ENCODE results near the gene ITSN1. TPM values are rescaled to one million over a fixed set of nuclear protein-coding genes. Genes with fewer than 3 reads are reported as not detected.

ITSN1 gene
- total RNA-seq, 3 donors from 2014 or later = 39.5 to 113 (median 58.3) TPM

GRCh38 chr21:33844104-33844889 lies 202.0 kb downstream of the ITSN1 start:
- no peaks in the 10 kb centered on the region for H3K36me3 ChIP-seq
- DNase-seq (ENCODE audit: low spot score in 2 of 2) = no peak
- H3K9me3 ChIP-seq = no peaks in the 10 kb centered on the region
- H3K27me3 ChIP-seq = no peaks in the 10 kb centered on the region
- TF ChIP-seq CTCF (IDR thresholded peaks at IDR 0.05) (no peak), POLR2A (IDR thresholded peaks at IDR 0.05) (no peak)
- H3K4me1 ChIP-seq = no peaks in the 10 kb centered on the region
- intact Hi-C loops (cut with DNase I; ENCODE audit: low total_unique reads) = no loop called here
- no peak overlapping the region for H3K27ac ChIP-seq
- no peak overlapping the region for H3K4me3 ChIP-seq

DNA sequence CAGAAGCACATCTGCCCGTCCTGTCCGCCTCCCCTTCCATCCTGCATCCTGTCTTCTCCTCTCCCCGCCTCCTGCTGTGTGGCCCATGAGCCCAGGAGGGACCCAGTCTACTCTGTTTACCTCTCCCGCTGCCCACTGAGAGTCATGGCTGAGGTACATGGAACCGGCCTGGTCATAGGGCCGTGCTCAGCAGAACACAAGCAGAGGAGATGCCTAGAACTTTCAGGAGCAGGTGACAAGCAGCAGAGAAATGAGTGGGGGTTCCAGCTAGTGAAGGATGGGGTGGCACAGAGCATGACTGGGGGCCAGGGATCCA lies 202.5 kb downstream of the ITSN1 start:
- Histone ChIP-seq H3K36me3 (no peaks in the 10 kb centered on the region), H3K4me1 (no peaks in the 10 kb centered on the region), H3K9me3 (no peaks in the 10 kb centered on the region), H3K27ac (no peak overlapping the region), H3K27me3 (no peaks in the 10 kb centered on the region), H3K4me3 (no peak overlapping the region)
- intact Hi-C loops (cut with DNase I; ENCODE audit: low total_unique reads) = no loop called here
- no peak for DNase-seq (ENCODE audit: low spot score in 2 of 2)
- no peak for TF ChIP-seq POLR2A (IDR thresholded peaks at IDR 0.05)
- TF ChIP-seq POLR2AphosphoS5 (IDR thresholded peaks at IDR 0.05) = no peak
- TF ChIP-seq CTCF (IDR thresholded peaks at IDR 0.05) = no peak

DNA sequence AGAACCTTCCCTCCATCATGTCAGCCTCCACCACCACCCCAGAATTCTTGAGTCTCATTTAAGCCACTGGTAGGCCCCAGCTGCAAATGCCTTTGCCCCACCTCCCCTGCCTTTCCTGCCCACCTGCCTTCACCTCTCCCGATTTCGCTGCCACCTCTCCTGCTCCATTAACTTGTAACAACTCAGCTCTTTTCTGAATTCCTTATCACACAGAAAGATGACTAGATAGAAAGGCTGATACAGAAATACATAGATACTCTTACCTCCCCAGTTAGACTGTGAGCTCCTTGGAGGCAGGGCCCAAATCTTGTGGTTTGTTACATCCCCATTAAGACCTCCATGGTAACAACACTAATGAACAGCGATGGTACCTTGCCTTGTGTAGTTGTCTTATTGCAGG lies 203.8 kb downstream of the ITSN1 start:
- H3K4me1 ChIP-seq = no peaks in the 10 kb centered on the region
- TF ChIP-seq POLR2AphosphoS5 (IDR thresholded peaks at IDR 0.05) (no peak), CTCF (IDR thresholded peaks at IDR 0.05) (no peak), POLR2A (IDR thresholded peaks at IDR 0.05) (no peak)
- no peaks in the 10 kb centered on the region for H3K9me3 ChIP-seq
- no peak for DNase-seq (ENCODE audit: low spot score in 2 of 2)
- no peak overlapping the region for H3K27ac ChIP-seq
- no peaks in the 10 kb centered on the region for H3K36me3 ChIP-seq
- intact Hi-C loops (cut with DNase I; ENCODE audit: low total_unique reads) = no loop called here
- H3K27me3 ChIP-seq = no peaks in the 10 kb centered on the region
- H3K4me3 ChIP-seq = no peak overlapping the region

DNA sequence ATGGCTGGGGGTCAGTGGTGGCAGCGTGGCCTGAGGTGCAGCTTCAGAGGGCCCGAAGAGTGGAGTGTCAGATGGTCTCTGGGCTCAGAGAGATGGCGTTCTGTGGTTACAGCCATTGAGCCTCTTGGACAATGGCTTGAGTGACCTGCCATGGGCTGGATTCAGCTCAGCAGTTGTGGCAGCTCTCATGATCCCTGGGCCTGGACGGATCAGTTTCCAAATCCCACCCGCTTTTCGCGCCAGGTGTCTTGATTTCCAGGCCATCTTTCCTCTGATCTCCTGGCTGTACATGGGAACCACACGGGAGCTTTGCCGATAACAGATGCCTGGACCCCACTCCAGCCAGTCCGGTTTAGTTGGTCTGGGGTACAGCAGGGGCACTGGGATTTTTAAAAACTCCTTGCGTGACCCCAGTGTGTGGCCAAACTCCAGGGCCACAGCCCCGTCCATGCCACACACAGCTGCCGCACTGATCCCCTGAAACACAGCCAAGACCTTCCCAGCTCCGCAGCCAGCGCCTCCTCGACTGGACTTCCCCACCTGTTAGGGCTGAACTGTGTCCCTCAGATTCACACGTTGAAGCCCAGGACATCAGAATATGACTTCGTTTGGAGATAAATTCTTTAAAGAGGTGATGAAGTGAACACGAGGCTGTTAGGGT lies 205.4 kb downstream of the ITSN1 start:
- TF ChIP-seq CTCF (IDR thresholded peaks at IDR 0.05) = no peak
- no peak for TF ChIP-seq POLR2AphosphoS5 (IDR thresholded peaks at IDR 0.05)
- no peak for TF ChIP-seq POLR2A (IDR thresholded peaks at IDR 0.05)
- intact Hi-C loops (cut with DNase I; ENCODE audit: low total_unique reads) = no loop called here

DNA sequence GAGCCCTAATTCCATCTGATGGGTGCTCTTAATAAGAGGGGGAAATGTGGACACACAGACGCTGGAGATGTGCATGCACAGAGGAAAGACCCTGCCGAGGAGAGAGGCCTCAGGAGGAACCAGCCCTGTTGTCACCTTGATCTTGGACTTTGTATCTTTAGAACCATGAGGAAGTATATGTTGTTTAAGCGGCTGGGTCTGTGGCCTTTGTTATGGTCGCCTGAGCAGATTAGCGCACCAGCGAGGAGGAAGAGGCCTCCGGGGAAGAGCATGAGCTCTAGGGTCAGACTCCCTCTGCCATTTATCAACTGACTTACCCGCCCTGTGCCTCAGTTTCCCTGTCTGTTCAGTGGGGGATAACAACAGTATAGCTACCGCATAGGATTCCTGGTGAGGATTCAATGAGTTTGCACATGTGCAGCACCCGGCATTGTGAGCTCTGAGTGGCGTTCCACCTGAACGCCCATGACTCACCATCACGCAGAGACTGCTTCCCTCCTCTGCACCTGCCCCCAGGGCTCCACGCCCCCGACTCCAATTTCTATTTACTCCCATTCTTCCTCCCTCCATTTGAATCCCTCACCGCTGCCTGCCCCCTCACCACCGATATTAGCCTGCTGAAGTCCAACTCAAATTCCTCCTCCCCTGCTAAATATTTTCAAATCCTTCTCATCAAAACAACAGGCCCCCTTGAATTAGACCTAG lies 206.1 kb downstream of the ITSN1 start:
- H3K9me3 ChIP-seq = no peaks in the 10 kb centered on the region
- DNase-seq (ENCODE audit: low spot score in 2 of 2) = no peak
- TF ChIP-seq CTCF (IDR thresholded peaks at IDR 0.05) (no peak), POLR2A (IDR thresholded peaks at IDR 0.05) (no peak)
- H3K27ac ChIP-seq = no peak overlapping the region
- no peaks in the 10 kb centered on the region for H3K27me3 ChIP-seq
- H3K4me1 ChIP-seq = no peaks in the 10 kb centered on the region
- H3K4me3 ChIP-seq = no peak overlapping the region
- intact Hi-C loops (cut with DNase I; ENCODE audit: low total_unique reads) = no loop called here
- H3K36me3 ChIP-seq = no peaks in the 10 kb centered on the region

More for the DNA sequence above, 205.4 kb downstream of the ITSN1 start:
- Histone ChIP-seq H3K9me3 (no peaks in the 10 kb centered on the region), H3K27me3 (no peaks in the 10 kb centered on the region), H3K4me3 (no peak overlapping the region), H3K36me3 (no peaks in the 10 kb centered on the region), H3K27ac (no peak overlapping the region), H3K4me1 (no peaks in the 10 kb centered on the region)
- no peak for DNase-seq (ENCODE audit: low spot score in 2 of 2)
